Tibial nerve (tissue), 4 donors: ENCODE results near the gene PTCRA.

Experiments used
- CTCF ChIP-seq, 5 experiments: fragments of 200-600 bp in 3 of 5; fragments of 450-650 bp in 2 of 5; sonication (generic) in 3 of 5; IDR thresholded peaks; one replicate each; pipeline ENCODE4 v1.5.1; 2016 to 2019; ENCODE audit warnings: antibody characterized with exemption in 5 of 5, mild to moderate bottlenecking in 3 of 5, moderate library complexity in 2 of 5
- EP300 ChIP-seq, 2 donors: sonication (generic); formaldehyde crosslinking; IDR thresholded peaks; one replicate each; pipeline ENCODE4 v1.6.1; 2017; ENCODE audit warnings: antibody characterized with exemption in 2 of 2, mild to moderate bottlenecking in 1 of 2
- POLR2A ChIP-seq, 2 donors: fragments of 450-650 bp; IDR thresholded peaks; one replicate each; pipeline ENCODE4 v1.6.1; 2017; ENCODE audit warnings: antibody characterized with exemption in 2 of 2, mild to moderate bottlenecking in 2 of 2, moderate library complexity in 2 of 2

GRCh38 chr6:42963179-42963854 lies 47.5 kb downstream of the PTCRA start:
- TF ChIP-seq CTCF (IDR thresholded peaks at IDR 0.05) (no peak), POLR2A (IDR thresholded peaks at IDR 0.05) (no peak), EP300 (IDR thresholded peaks at IDR 0.05) (no peak)
